ENCODE measurements around the gene BMP4.

Gene BMP4

GRCh38 chr14:53978194-53978593 lies 21.6 kb upstream of the BMP4 start:
- Histone ChIP-seq H3K27ac (no peak overlapping the region), H3K9ac (no peak overlapping the region)

DNA sequence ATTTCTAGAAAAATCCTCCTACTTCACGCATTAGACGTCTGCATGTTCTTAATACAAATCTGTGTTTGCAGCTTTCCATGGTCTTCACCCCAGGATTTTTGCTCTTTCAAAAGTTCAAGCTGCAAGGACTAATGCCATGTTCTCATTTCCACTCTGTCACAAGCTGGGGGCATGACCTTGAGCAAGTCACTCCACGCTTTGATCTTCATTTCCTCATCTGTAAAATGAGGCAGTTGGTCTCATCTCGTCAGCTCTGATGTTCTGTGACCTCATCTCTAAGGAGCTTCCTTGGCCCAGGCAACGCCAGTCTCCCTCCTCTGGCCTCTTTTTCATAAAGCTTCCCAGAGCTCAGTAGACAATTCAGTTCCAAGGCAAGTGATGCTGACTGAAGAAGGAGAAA lies 18.8 kb upstream of the BMP4 start:
- Histone ChIP-seq H3K9ac (no peak overlapping the region), H3K36me3 (ENCODE audit: control insufficient read depth, insufficient read depth, low read length) (no peaks in the 10 kb centered on the region), H3K4me3 (ENCODE audit: low read depth, low read length) (no peak overlapping the region), H3K9me3 (ENCODE audit: control insufficient read depth, low read length) (no peaks in the 10 kb centered on the region), H3K27ac (no peak overlapping the region), H3K79me2 (no peaks in the 10 kb centered on the region), H3K27me3 (ENCODE audit: control insufficient read depth, insufficient read depth, low read length) (no peaks in the 10 kb centered on the region), H3K4me2 (ENCODE audit: low read length) (no peak overlapping the region), H3K4me1 (no peaks in the 10 kb centered on the region), H2AFZ (no peak overlapping the region)
- no peak for TF ChIP-seq CTCF (IDR thresholded peaks at IDR 0.05)

More at GRCh38 chr14:53978194-53978593, 21.6 kb upstream of the BMP4 start:
- no peaks in the 10 kb centered on the region for H3K4me1 ChIP-seq
- H3K36me3 ChIP-seq (ENCODE audit: control insufficient read depth, insufficient read depth, low read length): no peaks in the 10 kb centered on the region
- TF ChIP-seq CTCF (IDR thresholded peaks at IDR 0.05): no peak
- H3K27me3 ChIP-seq (ENCODE audit: control insufficient read depth, insufficient read depth, low read length): no peaks in the 10 kb centered on the region
- H2AFZ ChIP-seq: no peak overlapping the region
- H3K9me3 ChIP-seq (ENCODE audit: control insufficient read depth, low read length): no peaks in the 10 kb centered on the region
- no peak overlapping the region for H3K4me2 ChIP-seq (ENCODE audit: low read length)
- no peaks in the 10 kb centered on the region for H3K79me2 ChIP-seq
- no peak overlapping the region for H3K4me3 ChIP-seq (ENCODE audit: low read depth, low read length)

DNA sequence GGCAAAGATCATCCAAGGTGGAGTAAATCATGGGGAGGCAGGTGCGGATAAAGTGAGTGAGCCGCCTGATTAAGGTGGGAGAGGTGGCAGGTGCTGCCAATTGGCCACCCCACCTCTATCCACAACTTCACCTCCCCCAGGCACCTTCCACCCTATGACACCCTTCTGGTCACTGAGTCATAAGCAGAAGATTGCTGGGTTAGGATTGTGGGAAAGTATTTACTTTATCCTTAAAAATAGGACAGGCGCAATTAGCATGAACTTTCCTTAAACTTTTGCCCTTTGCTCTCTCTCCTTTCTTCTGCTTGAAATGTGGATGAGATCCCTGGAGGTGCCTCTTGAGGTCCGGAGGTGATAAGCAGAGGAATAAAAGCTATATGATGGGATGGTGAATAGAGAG lies 14.9 kb upstream of the BMP4 start:
- no peaks in the 10 kb centered on the region for H3K9me3 ChIP-seq (ENCODE audit: control insufficient read depth, low read length)
- no peak overlapping the region for H3K4me2 ChIP-seq (ENCODE audit: low read length)
- H3K4me3 ChIP-seq (ENCODE audit: low read depth, low read length): no peak overlapping the region
- H3K79me2 ChIP-seq: no peaks in the 10 kb centered on the region
- H3K27me3 ChIP-seq (ENCODE audit: control insufficient read depth, insufficient read depth, low read length): no peaks in the 10 kb centered on the region
- TF ChIP-seq CTCF (IDR thresholded peaks at IDR 0.05): no peak
- no peak overlapping the region for H2AFZ ChIP-seq
- H3K9ac ChIP-seq: no peak overlapping the region
- no peaks in the 10 kb centered on the region for H3K4me1 ChIP-seq
- H3K27ac ChIP-seq: no peak overlapping the region
- no peaks in the 10 kb centered on the region for H3K36me3 ChIP-seq (ENCODE audit: control insufficient read depth, insufficient read depth, low read length)

GRCh38 chr14:53969326-53969725 lies 12.7 kb upstream of the BMP4 start:
- Histone ChIP-seq H3K27me3 (ENCODE audit: control insufficient read depth, insufficient read depth, low read length) (no peaks in the 10 kb centered on the region), H2AFZ (no peak overlapping the region), H3K4me1 (no peaks in the 10 kb centered on the region), H3K79me2 (no peaks in the 10 kb centered on the region), H3K9ac (no peak overlapping the region), H3K9me3 (ENCODE audit: control insufficient read depth, low read length) (no peaks in the 10 kb centered on the region), H3K36me3 (ENCODE audit: control insufficient read depth, insufficient read depth, low read length) (no peaks in the 10 kb centered on the region), H3K27ac (no peak overlapping the region), H3K4me3 (ENCODE audit: low read depth, low read length) (no peak overlapping the region), H3K4me2 (ENCODE audit: low read length) (no peak overlapping the region)
- TF ChIP-seq CTCF (IDR thresholded peaks at IDR 0.05): no peak

DNA sequence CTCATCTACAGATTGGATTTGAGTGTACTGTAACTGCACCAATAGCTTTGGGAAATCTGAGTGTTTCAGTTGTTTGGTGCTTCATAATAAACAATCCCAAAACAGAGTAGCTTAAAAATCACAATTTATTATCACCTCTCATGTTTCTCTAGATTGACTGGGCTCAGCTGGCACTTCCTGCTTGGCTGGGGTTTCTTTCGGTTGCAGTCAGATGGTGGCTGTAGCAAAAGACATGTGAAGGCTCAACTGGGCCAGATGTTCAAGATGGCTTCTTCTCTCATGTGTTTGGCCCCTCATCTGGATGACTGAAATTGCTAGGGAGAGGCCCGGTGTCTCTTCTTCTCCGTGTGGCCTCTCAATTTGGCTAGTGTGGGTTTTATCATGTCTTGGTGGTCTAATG lies 12.1 kb upstream of the BMP4 start:
- H3K36me3 ChIP-seq (ENCODE audit: control insufficient read depth, insufficient read depth, low read length): no peaks in the 10 kb centered on the region
- TF ChIP-seq CTCF (IDR thresholded peaks at IDR 0.05): no peak
- H3K79me2 ChIP-seq: no peaks in the 10 kb centered on the region
- H3K9me3 ChIP-seq (ENCODE audit: control insufficient read depth, low read length): no peaks in the 10 kb centered on the region
- H3K4me1 ChIP-seq: no peaks in the 10 kb centered on the region
- no peak overlapping the region for H2AFZ ChIP-seq
- no peak overlapping the region for H3K27ac ChIP-seq
- no peak overlapping the region for H3K4me2 ChIP-seq (ENCODE audit: low read length)
- H3K4me3 ChIP-seq (ENCODE audit: low read depth, low read length): no peak overlapping the region
- H3K9ac ChIP-seq: no peak overlapping the region
- peaks cover 3% of the 10 kb centered on the region for H3K27me3 ChIP-seq (ENCODE audit: control insufficient read depth, insufficient read depth, low read length)

Data from parathyroid adenoma (tissue), 2 donors.